SU-DHL-6 (cell line): ENCODE measurements around the gene NRSN2.

Experiments
- H2AFZ ChIP-seq: fragments of 200-600 bp; sonication (generic); 2 replicates; pipeline ENCODE4 v1.6.1; 2014; ENCODE audit warnings: low read depth, mild to moderate bottlenecking, moderate library complexity, mixed read lengths, antibody characterized with exemption, low read length; ENCODE audit not compliant: severe bottlenecking
- H3F3A ChIP-seq: fragments of 200-600 bp; shearing (Covaris generic); 2 replicates; pipeline ENCODE4 v1.6.0; 2016; ENCODE audit warnings: antibody characterized with exemption, mild to moderate bottlenecking; ENCODE audit not compliant: insufficient read depth
- H3K27ac ChIP-seq: fragments of 200-600 bp; sonication (generic); 2 replicates; pipeline ENCODE4 v1.5.1; 2016; ENCODE audit warnings: low read depth, mild to moderate bottlenecking, low read length, moderate library complexity, mixed read lengths
- H3K27me3 ChIP-seq: fragments of 200-600 bp; sonication (generic), shearing (Covaris generic); 2 replicates; pipeline ENCODE4 v1.6.0; 2014; ENCODE audit warnings: mild to moderate bottlenecking, low read length
- H3K36me3 ChIP-seq: fragments of 200-600 bp; sonication (generic); 2 replicates; pipeline ENCODE4 v1.6.1; 2014; ENCODE audit warnings: mild to moderate bottlenecking, low read length, mixed read lengths
- H3K4me2 ChIP-seq: fragments of 300-600, 200-600 bp; shearing (Covaris generic), sonication (generic); 2 replicates; pipeline ENCODE4 v1.6.0; 2014; ENCODE audit warnings: low read length, low read depth, mild to moderate bottlenecking; ENCODE audit not compliant: poor library complexity, severe bottlenecking
- H3K4me3 ChIP-seq: fragments of 200-600 bp; sonication (generic); 2 replicates; pipeline ENCODE4 v1.5.1; 2014; ENCODE audit warnings: antibody characterized with exemption, low read length, mild to moderate bottlenecking, mixed read lengths; ENCODE audit not compliant: insufficient read depth, poor library complexity, severe bottlenecking
- H3K79me2 ChIP-seq: fragments of 200-600 bp; sonication (generic); 2 replicates; pipeline ENCODE4 v1.6.1; 2014; ENCODE audit warnings: mild to moderate bottlenecking, low read length, moderate library complexity; ENCODE audit not compliant: insufficient read depth
- H3K9ac ChIP-seq: fragments of 200-600 bp; sonication (generic); 2 replicates; pipeline ENCODE4 v1.7.0; 2014; ENCODE audit warnings: mild to moderate bottlenecking, low read length
- H3K9me2 ChIP-seq: fragments of 200-600 bp; sonication (generic); replicated peaks from 2 replicates; pipeline ENCODE4 v1.6.1; 2014; ENCODE audit warnings: low read length; ENCODE audit not compliant: insufficient read depth
- H3K9me3 ChIP-seq: fragments of 200-600 bp; sonication (generic); 2 replicates; pipeline ENCODE4 v1.6.1; 2014; ENCODE audit warnings: low read length, mixed read lengths; ENCODE audit not compliant: insufficient read depth
- H4K20me1 ChIP-seq: fragments of 200-600 bp; sonication (generic); 2 replicates; pipeline ENCODE4 v1.6.1; 2014; ENCODE audit warnings: low read depth, mild to moderate bottlenecking, antibody characterized with exemption, low read length, moderate library complexity, mixed read lengths
- EZH2phosphoT487 ChIP-seq: fragments of 200-600 bp; sonication (generic), shearing (Covaris generic); conservative IDR thresholded peaks from 2 replicates; pipeline ENCODE4 v1.6.1; 2018; ENCODE audit warnings: mild to moderate bottlenecking, antibody characterized with exemption, low read length, moderate library complexity, mixed read lengths
- TF ChIP-seq, protein P1 (sequence below): fragments of 200-600 bp; sonication (generic); IDR thresholded peaks from one replicate; pipeline ENCODE4 v1.5.1; 2017; ENCODE audit warnings: antibody characterized with exemption, mild to moderate bottlenecking, low read length, moderate library complexity; ENCODE audit not compliant: insufficient read depth, poor library complexity, severe bottlenecking

NRSN2 gene

DNA sequence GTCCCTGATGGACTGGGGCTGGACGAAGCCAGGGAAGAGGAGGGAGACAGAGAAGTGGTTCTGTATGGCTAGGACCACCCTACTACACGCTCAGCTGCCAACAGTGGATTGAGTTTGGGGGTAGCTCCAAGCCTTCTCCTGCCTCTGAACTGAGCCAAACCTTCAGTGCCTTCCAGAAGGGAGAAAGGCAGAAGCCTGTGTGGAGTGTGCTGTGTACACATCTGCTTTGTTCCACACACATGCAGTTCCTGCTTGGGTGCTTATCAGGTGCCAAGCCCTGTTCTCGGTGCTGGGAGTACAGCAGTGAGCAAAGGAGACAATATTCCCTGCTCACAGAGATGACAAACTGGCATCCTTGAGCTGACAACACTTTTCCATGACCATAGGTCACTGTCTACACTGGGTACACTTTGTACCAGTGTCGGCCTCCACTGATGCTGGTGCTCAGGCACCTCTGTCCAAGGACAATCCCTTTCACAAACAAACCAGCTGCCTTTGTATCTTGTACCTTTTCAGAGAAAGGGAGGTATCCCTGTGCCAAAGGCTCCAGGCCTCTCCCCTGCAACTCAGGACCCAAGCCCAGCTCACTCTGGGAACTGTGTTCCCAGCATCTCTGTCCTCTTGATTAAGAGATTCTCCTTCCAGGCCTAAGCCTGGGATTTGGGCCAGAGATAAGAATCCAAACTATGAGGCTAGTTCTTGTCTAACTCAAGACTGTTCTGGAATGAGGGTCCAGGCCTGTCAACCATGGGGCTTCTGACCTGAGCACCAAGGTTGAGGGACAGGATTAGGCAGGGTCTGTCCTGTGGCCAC lies 49.9 kb downstream of the NRSN2 start:
- Histone ChIP-seq H3K4me3 (no peak overlapping the region), H2AFZ (no peak overlapping the region), H3K36me3 (no peaks in the 10 kb centered on the region), H3K9me2 (no peaks in the 10 kb centered on the region), H3K27ac (no peak overlapping the region), H3K9ac (no peak overlapping the region), H3K27me3 (no peaks in the 10 kb centered on the region), H3K9me3 (no peaks in the 10 kb centered on the region), H3K4me2 (no peak overlapping the region), H3K79me2 (no peaks in the 10 kb centered on the region), H3F3A (no peaks in the 10 kb centered on the region), H4K20me1 (no peaks in the 10 kb centered on the region)
- TF ChIP-seq, protein P1, sequence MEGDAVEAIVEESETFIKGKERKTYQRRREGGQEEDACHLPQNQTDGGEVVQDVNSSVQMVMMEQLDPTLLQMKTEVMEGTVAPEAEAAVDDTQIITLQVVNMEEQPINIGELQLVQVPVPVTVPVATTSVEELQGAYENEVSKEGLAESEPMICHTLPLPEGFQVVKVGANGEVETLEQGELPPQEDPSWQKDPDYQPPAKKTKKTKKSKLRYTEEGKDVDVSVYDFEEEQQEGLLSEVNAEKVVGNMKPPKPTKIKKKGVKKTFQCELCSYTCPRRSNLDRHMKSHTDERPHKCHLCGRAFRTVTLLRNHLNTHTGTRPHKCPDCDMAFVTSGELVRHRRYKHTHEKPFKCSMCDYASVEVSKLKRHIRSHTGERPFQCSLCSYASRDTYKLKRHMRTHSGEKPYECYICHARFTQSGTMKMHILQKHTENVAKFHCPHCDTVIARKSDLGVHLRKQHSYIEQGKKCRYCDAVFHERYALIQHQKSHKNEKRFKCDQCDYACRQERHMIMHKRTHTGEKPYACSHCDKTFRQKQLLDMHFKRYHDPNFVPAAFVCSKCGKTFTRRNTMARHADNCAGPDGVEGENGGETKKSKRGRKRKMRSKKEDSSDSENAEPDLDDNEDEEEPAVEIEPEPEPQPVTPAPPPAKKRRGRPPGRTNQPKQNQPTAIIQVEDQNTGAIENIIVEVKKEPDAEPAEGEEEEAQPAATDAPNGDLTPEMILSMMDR: no peak
- no peak for TF ChIP-seq EZH2phosphoT487

DNA sequence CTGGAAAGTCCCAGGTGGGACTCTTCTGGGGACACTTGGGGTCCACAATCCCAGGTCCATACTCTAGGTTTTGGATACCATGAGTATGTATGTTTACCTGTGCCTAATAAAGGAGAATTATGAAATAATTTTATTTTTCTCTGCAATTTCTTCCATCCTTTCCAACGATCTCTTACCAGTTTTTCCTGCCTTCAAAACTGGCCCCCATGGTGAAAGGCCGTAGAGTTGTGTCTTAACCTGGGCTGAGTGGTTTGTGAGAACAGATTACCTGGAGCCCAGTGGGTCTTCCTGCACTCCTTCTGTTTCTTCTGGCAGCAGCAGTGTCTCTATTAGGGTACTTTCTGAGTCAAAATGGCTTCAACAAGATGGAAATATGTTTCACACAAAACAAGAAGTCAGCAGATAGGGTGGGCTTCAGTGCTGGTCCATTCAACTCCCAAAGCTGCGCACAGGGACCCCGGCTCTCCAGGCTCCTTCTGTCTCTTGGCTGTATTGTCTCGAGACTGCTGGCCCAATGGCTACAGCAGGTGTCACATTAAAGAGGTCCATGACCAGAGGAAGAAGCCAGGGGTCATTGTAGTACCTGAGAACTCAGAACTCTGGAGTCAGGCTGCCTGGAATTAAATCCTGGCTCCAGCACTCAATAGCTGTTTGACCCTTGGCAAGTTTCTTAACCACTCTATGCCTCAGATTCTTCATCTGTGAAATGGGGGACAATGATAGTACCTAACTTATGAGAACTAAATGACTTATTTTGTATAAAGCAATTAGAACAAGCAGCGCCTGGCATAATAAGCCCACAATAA lies 50.7 kb downstream of the NRSN2 start:
- no peaks in the 10 kb centered on the region for H3F3A ChIP-seq
- H2AFZ ChIP-seq: no peak overlapping the region
- no peak overlapping the region for H3K4me2 ChIP-seq
- H3K36me3 ChIP-seq: no peaks in the 10 kb centered on the region
- H3K9me2 ChIP-seq: no peaks in the 10 kb centered on the region
- no peak overlapping the region for H3K4me3 ChIP-seq
- no peak overlapping the region for H3K9ac ChIP-seq
- no peaks in the 10 kb centered on the region for H3K79me2 ChIP-seq
- H3K9me3 ChIP-seq: no peaks in the 10 kb centered on the region
- H3K27ac ChIP-seq: no peak overlapping the region
- H3K27me3 ChIP-seq: no peaks in the 10 kb centered on the region
- TF ChIP-seq EZH2phosphoT487: no peak
- TF ChIP-seq, protein P1: no peak
- no peaks in the 10 kb centered on the region for H4K20me1 ChIP-seq

DNA sequence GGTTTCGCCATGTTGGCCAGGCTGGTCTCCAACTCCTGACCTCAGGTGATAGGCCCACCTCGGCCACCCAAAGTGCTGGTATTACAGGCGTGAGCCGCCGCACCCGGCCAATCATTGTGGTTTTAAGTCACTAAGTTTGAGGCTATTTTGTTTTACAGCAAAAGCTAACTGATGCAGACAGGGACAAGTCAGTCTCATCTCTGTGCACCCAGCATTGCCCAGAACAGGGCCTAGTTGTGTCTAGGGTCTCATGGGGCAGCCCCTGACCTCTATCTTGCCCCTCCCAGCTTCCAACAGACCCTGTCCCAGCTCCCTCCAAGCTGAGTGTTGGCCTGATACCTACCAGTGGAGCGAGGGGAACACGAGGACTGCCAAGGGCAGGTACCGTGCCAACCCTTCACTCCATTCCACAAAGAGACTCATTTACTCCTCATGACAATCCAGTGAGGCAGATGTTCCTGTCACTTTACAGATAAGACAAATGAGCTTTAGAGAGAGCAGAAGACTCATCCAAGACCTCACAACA lies 52.3 kb downstream of the NRSN2 start:
- Histone ChIP-seq H3K4me2 (no peak overlapping the region), H2AFZ (no peak overlapping the region), H3K4me3 (no peak overlapping the region), H3F3A (no peaks in the 10 kb centered on the region), H3K27ac (no peak overlapping the region), H3K79me2 (no peaks in the 10 kb centered on the region), H3K9me3 (no peaks in the 10 kb centered on the region), H3K9me2 (no peaks in the 10 kb centered on the region), H3K36me3 (no peaks in the 10 kb centered on the region), H3K27me3 (no peaks in the 10 kb centered on the region), H4K20me1 (no peaks in the 10 kb centered on the region), H3K9ac (no peak overlapping the region)
- TF ChIP-seq, protein P1: no peak
- TF ChIP-seq EZH2phosphoT487: no peak
